ENCODE results near the gene RNF135. TPM values are rescaled to one million over a fixed set of nuclear protein-coding genes. Genes with fewer than 3 reads are reported as not detected.

RNF135 gene
- total and polyA plus RNA-seq, 10 of the 15 experiments (the other 5 are each of a cell fraction or from before 2014, with no cell fraction given): 12.7 to 28.0 (median 18.7) TPM

- TF ChIP-seq MYC (IDR thresholded peaks at IDR 0.05; ENCODE audit: insufficient read depth, insufficient read length, insufficient replicate concordance, low read length, severe bottlenecking): no peak
- TF ChIP-seq CBX3 (IDR thresholded peaks at IDR 0.05; ENCODE audit: borderline replicate concordance, low read depth): no peak
- TF ChIP-seq MTA2 (IDR thresholded peaks at IDR 0.05; ENCODE audit: low read depth): no peak
- TF ChIP-seq RBBP5 (conservative IDR thresholded peaks at IDR 0.05): peak; percentile 67; the same call in 1 of the 2 replicates
- TF ChIP-seq NKRF (conservative IDR thresholded peaks at IDR 0.05): no peak
- no peak for TF ChIP-seq ETV6 (conservative IDR thresholded peaks at IDR 0.05 in 1 of 2, IDR thresholded peaks at IDR 0.05 in 1 of 2; ENCODE audit: borderline replicate concordance in 1 of 2, low read depth in 1 of 2)
- TF ChIP-seq USF1 (IDR thresholded peaks at IDR 0.05; ENCODE audit: borderline replicate concordance, extremely low read length, insufficient read depth, low read depth, low read length): no peak
- TF ChIP-seq E2F8 (IDR thresholded peaks at IDR 0.05; ENCODE audit: low read depth, partially characterized antibody): no peak
- TF ChIP-seq ZNF384 (IDR thresholded peaks at IDR 0.05; ENCODE audit: borderline replicate concordance, low read depth, low read length): peak; percentile 61
- TF ChIP-seq SRF (IDR thresholded peaks at IDR 0.05; ENCODE audit: low read depth in 2 of 2, low read length in 2 of 2): no peak
- TF ChIP-seq BACH1 (IDR thresholded peaks at IDR 0.05; ENCODE audit: borderline replicate concordance): no peak
- no peak for TF ChIP-seq TCF3 (IDR thresholded peaks at IDR 0.05; ENCODE audit: borderline replicate concordance, insufficient read depth, low read depth, low read length)
- TF ChIP-seq NBN (IDR thresholded peaks at IDR 0.05): no peak
- no peak for TF ChIP-seq BCL3 (IDR thresholded peaks at IDR 0.05; ENCODE audit: borderline replicate concordance, insufficient read depth, low read depth, low read length, poor library complexity, severe bottlenecking)
- no peak for TF ChIP-seq HCFC1 (IDR thresholded peaks at IDR 0.05; ENCODE audit: low read length)
- TF ChIP-seq TAF1 (IDR thresholded peaks at IDR 0.05; ENCODE audit: borderline replicate concordance, low read depth, low read length): no peak
- no peak for TF ChIP-seq GATAD2B (conservative IDR thresholded peaks at IDR 0.05; ENCODE audit: low read depth)
- TF ChIP-seq WRNIP1 (IDR thresholded peaks at IDR 0.05; ENCODE audit: borderline replicate concordance, low read depth, low read length): no peak
- TF ChIP-seq SIN3A (IDR thresholded peaks at IDR 0.05; ENCODE audit: low read depth, low read length): no peak
- TF ChIP-seq NR2F1 (conservative IDR thresholded peaks at IDR 0.05): no peak
- TF ChIP-seq ZNF274 (IDR thresholded peaks at IDR 0.05; ENCODE audit: insufficient read depth, insufficient read length): no peak
- no peak for TF ChIP-seq KAT2A (conservative IDR thresholded peaks at IDR 0.05; ENCODE audit: control insufficient read depth, low read depth, low read length)
- no peak for TF ChIP-seq HDAC6 (IDR thresholded peaks at IDR 0.05; ENCODE audit: unreplicated experiment)
- TF ChIP-seq CREB1 (IDR thresholded peaks at IDR 0.05; ENCODE audit: low read depth): no peak
Observed at GRCh38 chr17:30939051-30939689, 31.7 kb upstream of the RNF135 start (continued).

Measured in GM12878 (cell line).